ENCODE results near the gene VPS4A.

Gene VPS4A

GRCh38 chr16:69307856-69308255, 3.3 kb upstream of the VPS4A start:
- no peak for DNase-seq

- no peak for DNase-seq
Measured at GRCh38 chr16:69309316-69309715, 1.8 kb upstream of the VPS4A start.

GRCh38 chr16:69311533-69312387, 610 bp downstream of the VPS4A start:
- DNase-seq, result peak; percentile 58

- DNase-seq, result no peak
Measured at GRCh38 chr16:69313469-69313868, 2.3 kb downstream of the VPS4A start.

GRCh38 chr16:69314534-69314933, 3.4 kb downstream of the VPS4A start:
- DNase-seq, result no peak

GRCh38 chr16:69315486-69316311, 4.5 kb downstream of the VPS4A start:
- no peak for DNase-seq

- no peak for DNase-seq
Measured at GRCh38 chr16:69316595-69317034, 5.5 kb downstream of the VPS4A start.

- no peak for DNase-seq
Measured at GRCh38 chr16:69318177-69318910, 7.2 kb downstream of the VPS4A start.

GRCh38 chr16:69318911-69319289, 7.8 kb downstream of the VPS4A start:
- no peak for DNase-seq

GRCh38 chr16:69319381-69319780, 8.2 kb downstream of the VPS4A start:
- no peak for DNase-seq

- no peak for DNase-seq
Measured at GRCh38 chr16:69319826-69320739, 8.9 kb downstream of the VPS4A start.

GRCh38 chr16:69320740-69321073, 9.6 kb downstream of the VPS4A start:
- no peak for DNase-seq

GRCh38 chr16:69321080-69321479, 9.9 kb downstream of the VPS4A start:
- no peak for DNase-seq

- DNase-seq, result no peak
Measured at GRCh38 chr16:69322343-69322742, 11.2 kb downstream of the VPS4A start.

GRCh38 chr16:69323415-69323814, 12.3 kb downstream of the VPS4A start:
- no peak for DNase-seq

GRCh38 chr16:69324013-69324531, 12.9 kb downstream of the VPS4A start:
- DNase-seq, result no peak

- DNase-seq, result no peak
Measured at GRCh38 chr16:69324585-69325253, 13.6 kb downstream of the VPS4A start.

GRCh38 chr16:69325784-69326171, 14.6 kb downstream of the VPS4A start:
- DNase-seq, result no peak

GRCh38 chr16:69326172-69326873, 15.2 kb downstream of the VPS4A start:
- DNase-seq, result no peak

- DNase-seq, result no peak
Measured at GRCh38 chr16:69327585-69328310, 16.6 kb downstream of the VPS4A start.
